Fibroblast of the aortic adventitia (primary cell): ENCODE data around the gene ADAM11. TPM values are rescaled to one million over a fixed set of nuclear protein-coding genes. Genes with fewer than 3 reads are reported as not detected.

Experiments
- DNase-seq: peaks from one replicate; pipeline ENCODE4 v3.0.0-alpha.2; 2010; ENCODE audit warnings: low read depth
- H3K4me3 ChIP-seq: 2 replicates; pipeline ENCODE4 v1.5.1; 2011; ENCODE audit warnings: low read depth, mild to moderate bottlenecking, control low read depth, low read length, moderate library complexity
- total RNA-seq: library from RNA; depleted of rRNA; stranded (reverse); fragments of >200 nt; gene quantifications from 2 replicates; pipeline ENCODE4 v1.2.3, GENCODE V29; 2012; ENCODE audit warnings: low replicate concordance
- TF ChIP-seq, protein P1 (sequence below): IDR thresholded peaks from 2 replicates; pipeline ENCODE4 v1.5.1; 2011; ENCODE audit warnings: mild to moderate bottlenecking, low read length, control low read depth, inconsistent platforms; ENCODE audit not compliant: insufficient read depth

ADAM11 gene
- total RNA-seq, 1 donor, result 0.36 TPM

DNA sequence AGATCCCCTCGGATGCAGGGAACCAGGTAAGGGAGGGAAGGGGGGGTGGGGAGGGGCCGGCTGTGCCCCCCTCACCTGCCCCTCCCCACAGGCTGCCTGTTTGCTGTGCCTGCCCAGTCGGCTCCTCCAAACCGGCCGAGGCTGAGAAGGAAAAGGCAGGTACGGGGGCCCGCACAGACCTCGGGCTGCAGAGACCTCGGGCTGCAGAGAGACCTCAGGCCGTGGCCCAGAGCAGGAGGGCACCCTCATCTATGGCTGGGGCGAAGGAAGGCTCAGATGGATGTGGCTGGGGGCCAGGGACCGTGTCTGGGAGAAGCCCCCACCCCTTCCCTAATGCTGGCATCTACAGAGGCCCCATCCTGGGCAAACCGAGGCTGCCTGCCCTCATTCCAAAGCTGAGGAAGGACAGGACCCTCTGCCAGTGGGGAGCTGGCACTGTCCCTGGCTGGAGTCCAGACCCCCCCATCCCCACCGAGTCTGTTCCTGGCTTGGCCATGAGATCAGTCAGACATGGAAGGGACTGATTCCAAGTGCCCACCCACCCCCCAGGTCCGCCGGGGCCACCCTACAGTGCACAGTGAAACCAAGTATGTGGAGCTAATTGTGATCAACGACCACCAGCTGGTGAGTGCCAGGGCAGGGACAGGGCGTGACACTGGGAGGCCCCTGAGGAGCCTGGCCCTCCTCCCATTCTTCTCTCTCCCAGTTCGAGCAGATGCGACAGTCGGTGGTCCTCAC, 13.7 kb downstream of the ADAM11 start:
- TF ChIP-seq, protein P1, sequence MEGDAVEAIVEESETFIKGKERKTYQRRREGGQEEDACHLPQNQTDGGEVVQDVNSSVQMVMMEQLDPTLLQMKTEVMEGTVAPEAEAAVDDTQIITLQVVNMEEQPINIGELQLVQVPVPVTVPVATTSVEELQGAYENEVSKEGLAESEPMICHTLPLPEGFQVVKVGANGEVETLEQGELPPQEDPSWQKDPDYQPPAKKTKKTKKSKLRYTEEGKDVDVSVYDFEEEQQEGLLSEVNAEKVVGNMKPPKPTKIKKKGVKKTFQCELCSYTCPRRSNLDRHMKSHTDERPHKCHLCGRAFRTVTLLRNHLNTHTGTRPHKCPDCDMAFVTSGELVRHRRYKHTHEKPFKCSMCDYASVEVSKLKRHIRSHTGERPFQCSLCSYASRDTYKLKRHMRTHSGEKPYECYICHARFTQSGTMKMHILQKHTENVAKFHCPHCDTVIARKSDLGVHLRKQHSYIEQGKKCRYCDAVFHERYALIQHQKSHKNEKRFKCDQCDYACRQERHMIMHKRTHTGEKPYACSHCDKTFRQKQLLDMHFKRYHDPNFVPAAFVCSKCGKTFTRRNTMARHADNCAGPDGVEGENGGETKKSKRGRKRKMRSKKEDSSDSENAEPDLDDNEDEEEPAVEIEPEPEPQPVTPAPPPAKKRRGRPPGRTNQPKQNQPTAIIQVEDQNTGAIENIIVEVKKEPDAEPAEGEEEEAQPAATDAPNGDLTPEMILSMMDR, result no peak
- H3K4me3 ChIP-seq, result no peak overlapping the region
- no peak for DNase-seq

DNA sequence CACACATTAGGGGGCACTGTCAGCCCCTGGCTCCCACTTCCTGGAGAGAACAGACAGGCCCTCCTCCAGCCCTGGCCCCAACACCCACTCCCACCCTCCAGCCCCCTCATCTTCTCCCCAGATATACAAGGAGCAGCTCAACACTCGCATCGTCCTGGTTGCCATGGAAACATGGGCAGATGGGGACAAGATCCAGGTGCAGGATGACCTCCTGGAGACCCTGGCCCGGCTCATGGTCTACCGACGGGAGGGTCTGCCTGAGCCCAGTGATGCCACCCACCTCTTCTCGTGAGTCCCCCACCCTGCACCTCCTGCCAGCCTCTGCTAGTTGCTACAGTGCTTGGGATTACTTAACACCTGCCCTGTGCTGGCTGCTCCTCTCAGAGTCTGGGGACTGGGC, 14.4 kb downstream of the ADAM11 start:
- TF ChIP-seq, protein P1, result no peak
- DNase-seq, result no peak
- H3K4me3 ChIP-seq, result no peak overlapping the region

DNA sequence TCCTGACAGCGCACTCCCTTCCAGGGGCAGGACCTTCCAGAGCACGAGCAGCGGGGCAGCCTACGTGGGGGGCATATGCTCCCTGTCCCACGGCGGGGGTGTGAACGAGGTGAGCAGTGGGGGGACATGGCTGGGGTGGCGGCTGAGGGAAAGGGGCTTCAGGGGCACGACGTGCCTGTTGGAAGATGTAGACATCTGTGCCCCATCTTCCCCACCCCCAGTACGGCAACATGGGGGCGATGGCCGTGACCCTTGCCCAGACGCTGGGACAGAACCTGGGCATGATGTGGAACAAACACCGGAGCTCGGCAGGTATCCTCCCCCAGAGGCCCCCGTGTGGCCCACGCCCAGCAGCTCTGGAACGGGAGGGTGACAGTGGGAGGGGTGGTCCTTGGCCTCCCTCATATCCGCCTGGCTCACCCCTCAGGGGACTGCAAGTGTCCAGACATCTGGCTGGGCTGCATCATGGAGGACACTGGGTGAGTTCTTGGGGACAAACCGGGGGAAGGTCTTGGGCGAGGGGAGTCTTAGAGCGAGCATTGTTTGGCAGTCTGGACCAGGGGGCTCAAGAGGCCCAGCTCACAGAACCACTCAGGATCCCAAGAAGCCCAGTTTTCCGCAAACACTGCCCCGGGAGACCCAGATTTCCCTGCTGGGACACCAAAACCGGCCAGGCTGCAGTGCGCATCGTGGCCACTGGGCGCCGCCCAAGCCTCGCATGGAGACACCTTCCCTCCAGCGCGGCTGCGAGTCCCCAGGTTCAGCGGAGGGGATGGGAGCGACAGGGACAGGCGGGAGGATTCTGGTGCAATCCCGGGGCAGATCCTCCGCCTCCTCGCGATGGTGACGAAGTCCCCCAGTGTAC, 15.7 kb downstream of the ADAM11 start:
- peak; percentile 65 for DNase-seq
- TF ChIP-seq, protein P1, result peak; percentile 99
- H3K4me3 ChIP-seq, result peak overlapping the region; percentile 71

DNA sequence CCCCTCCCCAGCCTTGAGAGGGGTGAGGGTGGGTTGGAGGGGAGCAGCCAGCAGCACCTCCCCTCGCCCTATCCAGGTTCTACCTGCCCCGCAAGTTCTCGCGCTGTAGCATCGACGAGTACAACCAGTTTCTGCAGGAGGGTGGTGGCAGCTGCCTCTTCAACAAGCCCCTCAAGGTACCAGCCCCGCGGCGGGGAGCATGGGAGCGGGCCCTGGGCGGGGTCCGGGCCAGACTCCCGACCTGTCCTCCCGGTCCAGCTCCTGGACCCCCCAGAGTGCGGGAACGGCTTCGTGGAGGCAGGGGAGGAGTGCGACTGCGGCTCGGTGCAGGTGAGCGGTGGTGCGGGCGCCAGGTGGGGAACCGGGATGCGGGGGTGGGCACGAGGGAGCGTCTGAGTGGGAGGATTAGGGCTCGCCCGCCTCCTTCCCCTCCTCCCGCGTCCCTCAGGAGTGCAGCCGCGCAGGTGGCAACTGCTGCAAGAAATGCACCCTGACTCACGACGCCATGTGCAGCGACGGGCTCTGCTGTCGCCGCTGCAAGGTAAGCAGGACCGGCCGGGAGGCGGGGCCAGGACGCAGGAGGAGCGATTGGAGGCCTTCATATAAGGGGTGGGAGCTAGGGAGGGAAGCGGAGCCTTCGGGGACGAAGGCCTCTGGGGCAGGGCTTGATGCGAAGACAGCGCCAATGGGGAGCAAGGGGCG, 16.5 kb downstream of the ADAM11 start:
- peak; percentile 95 for DNase-seq
- TF ChIP-seq, protein P1, result no peak
- peak overlapping the region; percentile 71 for H3K4me3 ChIP-seq

DNA sequence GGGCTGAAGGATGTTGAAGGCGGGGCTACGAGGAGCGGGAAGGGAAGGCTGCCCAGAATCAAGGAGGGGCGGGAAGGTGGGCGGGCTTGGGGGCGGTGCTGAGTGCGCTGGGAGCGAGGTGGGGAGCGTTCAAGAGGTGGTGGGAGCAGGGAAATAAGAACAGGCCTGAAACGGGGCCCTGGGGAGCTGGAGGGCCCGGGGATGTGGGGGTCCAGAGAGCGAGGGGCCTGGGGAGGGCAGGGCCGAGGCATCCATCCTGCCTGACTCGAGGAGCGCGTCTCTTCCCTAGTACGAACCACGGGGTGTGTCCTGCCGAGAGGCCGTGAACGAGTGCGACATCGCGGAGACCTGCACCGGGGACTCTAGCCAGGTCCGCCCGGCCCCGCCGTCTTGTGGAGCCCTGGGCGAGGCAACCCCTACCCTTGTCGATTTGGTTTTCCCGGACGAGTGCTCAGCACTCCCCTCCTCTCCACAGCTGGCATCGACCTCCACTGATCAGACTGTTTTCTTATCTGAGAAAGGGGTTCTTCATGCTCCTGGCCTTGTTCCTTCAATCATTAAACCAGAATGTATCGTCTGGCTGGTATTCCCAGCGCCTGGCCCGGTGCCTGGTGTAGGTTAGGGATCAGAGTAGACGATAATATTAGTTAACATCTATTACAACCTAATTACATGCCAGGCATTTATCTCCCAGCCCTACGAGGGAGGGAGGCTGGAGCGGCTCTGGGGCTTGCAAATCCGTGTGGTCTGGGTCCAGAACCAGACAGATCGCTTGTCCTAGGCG, 17.2 kb downstream of the ADAM11 start:
- H3K4me3 ChIP-seq, result peak overlapping the region; percentile 69
- DNase-seq, result no peak

More for the DNA sequence above, 17.2 kb downstream of the ADAM11 start:
- TF ChIP-seq, protein P1, result no peak
